Measurements from ENCODE around the gene ADARB1.

GRCh38 chr21:45225041-45225740 is 150.8 kb downstream of the ADARB1 start:
- TF ChIP-seq CTCF (IDR thresholded peaks at IDR 0.05) (no peak), GABPA (IDR thresholded peaks at IDR 0.05; ENCODE audit: low read depth) (no peak), YY1 (IDR thresholded peaks at IDR 0.05; ENCODE audit: low read depth) (no peak), NFIC (IDR thresholded peaks at IDR 0.05; ENCODE audit: borderline replicate concordance) (no peak), TEAD4 (IDR thresholded peaks at IDR 0.05; ENCODE audit: borderline replicate concordance, insufficient read depth) (no peak), MAX (IDR thresholded peaks at IDR 0.05; ENCODE audit: low read depth) (no peak), USF2 (IDR thresholded peaks at IDR 0.05; ENCODE audit: borderline replicate concordance, low read depth, low read length) (no peak), EZH2phosphoT487 (IDR thresholded peaks at IDR 0.05; ENCODE audit: borderline replicate concordance, low read depth) (no peak), NRF1 (IDR thresholded peaks at IDR 0.05; ENCODE audit: low read depth, low read length) (no peak), REST (IDR thresholded peaks at IDR 0.05; ENCODE audit: low read depth, low read length) (no peak), RFX5 (IDR thresholded peaks at IDR 0.05; ENCODE audit: low read length) (no peak), PBX3 (IDR thresholded peaks at IDR 0.05) (no peak), POLR2AphosphoS5 (IDR thresholded peaks at IDR 0.05; ENCODE audit: low read depth, low read length) (no peak), CHD2 (IDR thresholded peaks at IDR 0.05; ENCODE audit: low read length, partially characterized antibody) (no peak)
